A204.1 (cell line): ENCODE measurements around the gene PATL1.
"Not testable (repeated sequence)": the region's sequence is repeated elsewhere in the genome, so short reads cannot be mapped to it uniquely, and the experiment has no call there.

ENCODE experiments used
- FAIRE-seq: peaks from 2 replicates; lab custom pipeline; 2012; peaks lifted over from hg19 to GRCh38; lab: Jason Lieb, UNC

The PATL1 gene

DNA sequence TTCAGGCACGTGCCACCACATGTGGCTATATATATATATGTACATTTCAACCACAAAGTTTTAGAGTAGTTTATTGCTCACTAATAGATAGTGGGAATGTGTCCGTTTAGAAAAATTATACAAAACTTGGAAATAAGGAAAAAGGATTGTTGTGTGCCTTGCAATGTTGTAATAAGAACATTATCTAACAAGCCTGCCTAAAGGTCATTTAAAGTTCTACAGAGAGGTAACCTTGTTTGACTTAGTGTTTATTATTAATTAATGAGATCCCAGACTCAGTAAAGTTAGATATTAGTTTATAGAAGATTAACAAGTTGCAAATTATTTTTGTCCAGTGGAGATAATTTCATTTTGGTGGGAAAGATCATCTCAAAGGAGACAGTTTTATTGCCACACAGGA, 5.5 kb upstream of the PATL1 start:
- FAIRE-seq = no peak

- FAIRE-seq = no peak
Measured at GRCh38 chr11:59673291-59673690, 4.5 kb upstream of the PATL1 start.

DNA sequence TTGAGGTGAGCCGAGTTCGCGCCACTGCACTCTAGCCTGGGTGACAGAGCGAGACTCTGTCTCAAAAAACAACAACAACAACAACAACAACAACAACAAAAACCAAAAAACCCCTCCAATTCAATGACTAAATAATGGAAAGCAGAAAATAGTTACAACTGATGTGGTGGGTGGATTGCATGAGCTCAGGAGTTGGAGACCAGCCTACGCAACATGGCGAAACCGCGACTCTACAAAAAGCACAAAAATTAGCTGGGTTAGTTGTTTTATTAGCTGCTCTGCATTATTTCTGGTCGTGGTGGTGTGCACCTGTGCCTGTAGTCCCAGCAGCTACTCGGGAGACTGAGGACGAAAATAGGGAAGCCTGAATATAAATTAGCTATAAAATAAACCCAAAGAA, 2.6 kb upstream of the PATL1 start:
- FAIRE-seq = no peak

- no peak for FAIRE-seq
Measured at GRCh38 chr11:59669611-59670009, 773 bp upstream of the PATL1 start.

DNA sequence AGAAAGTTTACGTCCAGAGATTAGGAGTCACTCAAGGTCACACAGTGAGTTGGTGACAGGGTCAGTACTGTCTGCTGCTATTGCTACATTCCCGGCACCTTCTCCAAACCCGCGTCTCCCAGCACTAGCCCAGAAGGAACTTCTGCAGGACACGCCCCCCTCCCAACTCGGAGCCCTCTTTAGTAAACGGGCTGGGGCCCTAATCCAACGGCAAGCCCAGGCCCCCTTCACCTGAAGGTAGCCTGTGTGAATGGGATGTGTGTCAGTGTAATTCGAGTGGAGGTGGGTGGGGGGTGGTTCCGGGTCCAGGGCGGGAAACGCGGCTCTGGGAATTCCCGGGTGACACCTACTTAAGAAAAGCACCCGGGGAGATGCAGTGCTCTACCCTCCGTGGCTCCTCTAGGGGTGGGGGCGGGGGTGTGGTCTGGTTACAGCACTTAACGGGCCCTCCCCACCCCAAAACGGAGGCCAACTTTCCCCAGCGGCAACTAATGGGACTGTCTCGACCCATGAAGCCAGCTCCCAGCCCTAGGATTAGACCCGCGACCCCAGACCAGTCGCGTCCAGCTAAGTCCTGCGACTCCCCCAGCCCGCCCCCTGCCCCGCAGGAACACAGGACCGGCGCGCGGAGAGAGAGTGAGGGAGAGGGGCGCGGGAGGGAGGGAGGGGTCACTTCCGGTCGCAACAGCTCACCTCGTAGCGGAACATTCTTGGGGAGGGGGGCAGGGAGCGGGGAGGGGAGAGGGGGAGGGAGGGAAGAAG, 468 bp downstream of the PATL1 start:
- FAIRE-seq = no peak

DNA sequence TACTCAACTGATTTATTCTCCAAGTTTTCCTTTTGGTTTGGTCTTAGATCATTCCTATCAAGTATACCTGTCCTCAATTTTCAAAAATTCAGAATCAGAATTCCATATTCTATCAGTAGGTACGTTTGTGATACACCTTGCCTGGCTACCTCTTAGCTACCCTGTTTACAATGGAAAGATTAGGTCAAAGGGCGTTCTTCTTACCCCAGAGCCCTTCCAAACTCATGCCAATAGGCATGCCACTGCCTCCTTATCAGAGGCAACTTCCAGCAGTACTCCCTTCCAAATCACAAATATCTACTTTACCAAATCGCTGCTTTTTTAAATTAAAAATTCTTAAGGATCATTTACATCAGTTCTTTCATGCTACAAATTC, 1.0 kb downstream of the PATL1 start:
- FAIRE-seq = no peak

DNA sequence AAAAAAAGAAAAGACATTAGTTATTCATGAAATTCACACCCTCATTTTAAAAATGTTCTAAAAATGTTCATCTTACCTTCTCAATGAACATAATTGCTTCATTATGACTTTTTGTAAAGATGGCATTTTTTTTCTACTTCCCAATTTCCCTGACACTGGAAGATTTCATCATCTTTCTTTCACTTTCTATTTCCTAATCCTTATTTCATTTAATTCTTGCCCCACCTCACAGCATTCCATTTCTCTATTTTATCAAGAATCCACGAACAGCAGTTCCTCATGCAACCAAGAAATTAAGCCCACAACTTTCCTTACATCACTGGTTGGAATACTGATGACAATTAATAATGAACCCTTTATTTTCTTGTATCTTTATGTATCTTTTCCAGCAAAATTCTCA, 1.9 kb downstream of the PATL1 start:
- peak; percentile 27 for FAIRE-seq

- FAIRE-seq = no peak
Measured at GRCh38 chr11:59660621-59661020, 8.2 kb downstream of the PATL1 start.

GRCh38 chr11:59659981-59660380, 8.9 kb downstream of the PATL1 start:
- no peak for FAIRE-seq

GRCh38 chr11:59658036-59658435, 10.8 kb downstream of the PATL1 start:
- FAIRE-seq = no peak

DNA sequence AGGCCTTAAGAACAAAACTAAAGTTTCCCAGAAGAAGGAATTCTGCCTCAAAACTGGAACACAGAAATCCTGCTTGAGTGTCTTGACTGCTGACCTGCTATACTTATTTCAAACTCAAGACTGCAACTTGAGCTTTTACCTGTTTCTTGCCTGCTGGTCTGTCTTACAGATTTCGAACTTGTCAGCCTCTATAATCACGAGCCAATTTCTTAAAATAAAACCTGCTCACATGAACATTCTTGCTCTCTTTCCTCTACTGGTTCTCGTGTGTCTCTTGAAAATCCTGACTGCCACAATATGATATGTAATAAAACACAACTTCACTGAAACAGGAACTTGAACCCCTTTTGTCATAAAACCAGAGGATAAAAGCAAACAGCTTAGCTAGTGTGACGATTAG, 13.9 kb downstream of the PATL1 start:
- no peak for FAIRE-seq

- no peak for FAIRE-seq
Measured at GRCh38 chr11:59647245-59647980, 21.4 kb downstream of the PATL1 start.

DNA sequence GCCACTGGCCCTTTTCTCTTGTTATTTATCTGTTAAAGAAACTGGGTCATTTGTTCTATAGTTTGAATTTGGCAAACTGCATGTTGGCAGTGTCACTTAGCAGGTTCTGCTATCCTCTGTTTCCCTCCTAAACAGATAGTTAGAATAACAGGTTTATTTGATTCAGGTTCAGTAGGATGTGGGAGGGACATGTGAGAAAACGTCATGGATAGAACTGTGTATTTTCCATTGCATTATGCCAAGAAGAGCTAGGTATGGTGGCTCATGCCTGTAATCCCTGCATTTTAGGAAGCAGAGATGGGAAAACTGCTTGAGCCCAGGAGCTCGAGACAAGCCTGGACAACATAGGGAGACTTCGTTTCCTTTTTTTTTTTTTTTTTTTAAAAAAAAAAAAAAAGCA, 24.3 kb downstream of the PATL1 start:
- FAIRE-seq = no peak

DNA sequence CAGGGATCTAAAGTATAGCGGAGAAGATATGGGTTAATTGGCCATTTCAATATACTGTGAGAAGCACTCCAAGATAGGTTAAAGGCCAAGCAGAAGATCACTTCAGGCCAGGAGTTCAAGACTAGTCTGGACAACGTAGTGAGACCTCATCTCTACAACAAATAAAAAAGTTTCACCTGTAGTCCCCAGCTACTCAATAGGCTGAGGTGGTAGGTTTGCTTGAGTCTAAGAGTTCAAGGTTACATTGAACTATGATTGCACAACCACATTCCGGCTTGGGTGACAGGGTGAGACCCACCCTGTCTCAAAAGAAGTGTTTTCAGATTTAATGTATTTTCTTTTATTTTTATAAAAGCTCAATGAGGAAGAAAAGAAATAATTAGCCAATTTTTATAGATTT, 25.4 kb downstream of the PATL1 start:
- no peak for FAIRE-seq

- no peak for FAIRE-seq
Measured at GRCh38 chr11:59641156-59641555, 27.7 kb downstream of the PATL1 start.

DNA sequence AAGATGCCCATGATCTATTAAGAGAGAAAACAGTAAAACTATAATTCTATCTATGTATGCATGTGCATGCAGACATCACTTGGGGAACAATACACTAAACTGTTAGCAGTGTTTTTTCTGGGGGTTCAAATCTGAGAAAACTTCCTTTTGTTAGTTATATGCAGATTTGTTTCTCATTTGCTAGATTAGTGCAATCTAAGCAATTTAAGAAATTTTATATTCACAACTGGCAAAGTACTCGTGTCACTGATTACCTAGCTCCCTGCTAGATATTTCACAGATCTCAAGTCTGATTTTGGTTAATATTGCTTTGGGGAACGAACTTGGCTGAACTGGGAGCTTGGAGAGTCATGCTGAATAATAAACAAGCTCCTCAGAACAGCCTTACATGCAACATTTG, 38.3 kb downstream of the PATL1 start:
- no peak for FAIRE-seq

DNA sequence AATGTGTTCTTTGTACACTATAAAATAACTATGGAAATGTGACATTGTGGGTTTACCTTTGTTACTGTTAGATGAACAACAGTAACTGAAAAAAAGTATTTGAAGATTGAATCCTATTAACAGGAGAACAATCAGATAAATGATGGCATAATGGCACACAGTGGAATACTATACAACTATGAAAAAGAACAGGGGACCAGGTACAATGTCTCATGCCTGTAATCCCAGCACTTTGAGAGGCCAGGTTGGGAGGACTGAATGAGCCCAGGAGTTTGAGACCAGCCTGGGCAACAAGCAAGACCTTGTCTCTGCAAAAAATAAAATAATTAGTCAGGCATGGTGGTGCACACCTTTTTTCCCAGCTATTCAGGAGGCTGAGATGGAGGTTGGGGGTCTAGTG, 38.8 kb downstream of the PATL1 start:
- no peak for FAIRE-seq

DNA sequence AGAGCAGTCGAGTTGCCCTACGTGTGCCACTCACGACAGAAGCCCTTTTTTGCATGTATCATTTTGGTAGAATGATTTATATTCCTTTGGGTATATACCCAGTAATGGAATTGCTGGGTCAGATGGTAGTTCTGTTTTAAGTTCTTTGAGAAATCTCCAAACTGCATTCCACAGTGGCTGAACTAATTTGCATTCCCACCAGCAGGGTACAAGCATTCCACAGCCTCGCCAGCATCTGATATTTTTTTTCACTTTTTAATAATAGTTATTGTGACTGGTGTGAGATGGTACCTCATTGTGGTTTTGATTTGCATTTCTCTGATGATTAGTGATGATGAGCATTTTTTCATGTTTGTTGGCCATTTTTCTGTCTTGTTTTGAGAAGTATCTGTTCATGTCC, 41.9 kb downstream of the PATL1 start:
- not testable (repeated sequence) for FAIRE-seq

- FAIRE-seq = no peak
Measured at GRCh38 chr11:59625703-59626102, 43.1 kb downstream of the PATL1 start.

DNA sequence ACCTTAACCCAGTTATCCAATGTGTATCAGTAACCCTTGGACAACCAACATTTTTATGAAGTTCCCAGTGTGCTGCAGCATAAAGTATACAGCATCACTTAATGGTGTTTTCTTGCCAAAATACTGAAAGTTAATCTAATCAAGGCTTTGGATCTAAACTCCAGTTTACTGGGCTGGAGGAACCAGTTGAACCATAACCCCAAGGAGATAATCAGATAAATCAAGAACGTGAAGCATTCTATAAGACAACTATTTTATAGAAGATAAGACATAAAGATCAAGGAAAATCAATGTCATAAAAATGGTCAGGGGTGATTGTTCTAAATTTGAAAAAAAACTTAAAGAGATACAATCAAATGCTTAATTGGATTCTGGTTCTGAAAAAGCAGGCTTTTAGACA, 51.0 kb downstream of the PATL1 start:
- FAIRE-seq = no peak

- FAIRE-seq = no peak
Measured at GRCh38 chr11:59616396-59616982, 52.3 kb downstream of the PATL1 start.

GRCh38 chr11:59615637-59616395, 53.0 kb downstream of the PATL1 start, which contains the start of gene OSBP:
OSBP (minus strand) TSS chr11:59615774; CDS start chr11:59615664, 110 bp downstream.
- peak; percentile 99 for FAIRE-seq

DNA sequence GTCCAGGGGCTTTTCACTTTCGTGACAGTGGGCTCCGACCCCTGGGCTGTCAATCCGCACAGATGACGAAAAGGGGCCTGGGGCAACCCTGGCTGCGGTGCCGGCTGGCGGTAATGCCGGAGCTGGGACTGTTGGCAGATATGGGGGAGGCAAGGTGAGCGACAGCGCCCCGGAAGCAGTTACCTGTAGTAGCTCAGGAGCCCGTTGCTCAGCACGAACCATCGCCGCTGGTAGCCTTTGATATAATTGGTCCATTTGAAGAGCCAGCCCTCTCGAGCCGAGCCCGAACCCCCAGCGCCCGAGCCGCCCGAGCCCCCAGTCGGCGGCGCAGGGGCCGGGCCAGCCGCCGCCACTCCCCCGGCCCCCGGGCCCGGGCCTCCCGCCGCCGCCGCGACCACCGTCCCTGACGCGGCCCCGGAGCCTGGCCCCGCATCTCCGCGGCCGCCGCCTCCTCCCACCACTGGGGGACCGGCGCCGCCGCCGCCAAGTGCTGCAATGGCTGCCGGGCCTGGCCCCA, 53.7 kb downstream of the PATL1 start:
- no peak for FAIRE-seq
